HT1080 (cell line): ENCODE measurements around the gene NDUFA1. TPM values are rescaled to one million over a fixed set of nuclear protein-coding genes. Genes with fewer than 3 reads are reported as not detected.
"Not testable (repeated sequence)": the region's sequence is repeated elsewhere in the genome, so short reads cannot be mapped to it uniquely, and the experiment has no call there.

ENCODE experiments used
- DNase-seq: peaks from one replicate; pipeline ENCODE4 v3.0.0-alpha.2; 2015; ENCODE audit warnings: low read depth
- polyA plus RNA-seq, 2 experiments: library from polyadenylated mRNA; depleted of rRNA; stranded (reverse); fragments of >200 nt; gene quantifications; 2 replicates each; pipeline ENCODE4 v1.2.3, GENCODE V29; 2015
- total RNA-seq: library from RNA; depleted of rRNA; stranded (reverse); fragments of >200 nt; shearing (Covaris generic); gene quantifications from 2 replicates; pipeline ENCODE4 v1.2.3, GENCODE V29; 2014; rRNA removed

Gene NDUFA1
- total RNA-seq: 45.8 and 102 TPM in 2 replicates
- 86.4 and 93.8 TPM in 2 replicates for polyA plus RNA-seq (2015; cell fraction: cytosol; rRNA removed)
- 27.4 and 29.7 TPM in 2 replicates for polyA plus RNA-seq (2015; cell fraction: nucleus; rRNA removed)

GRCh38 chrX:119871599-119872395 is at the start of gene NDUFA1, which contains the start of gene RNF113A:
Gene NDUFA1 (plus strand): TSS chrX:119871832. CDS start chrX:119871912, 80 bp downstream.
Gene RNF113A (minus strand): TSS chrX:119871733. CDS start chrX:119871613, 120 bp downstream.
- peak; percentile 86 for DNase-seq

- DNase-seq: not testable (repeated sequence)
These were observed 47.4 kb upstream of the NDUFA1 start for GRCh38 chrX:119824221-119824620.

GRCh38 chrX:119826399-119826959 is 45.2 kb upstream of the NDUFA1 start:
- peak; percentile 48 for DNase-seq

GRCh38 chrX:119828446-119828845 is 43.2 kb upstream of the NDUFA1 start:
- no peak for DNase-seq

- no peak for DNase-seq
These were observed 37.7 kb upstream of the NDUFA1 start for GRCh38 chrX:119833905-119834304.

- peak; percentile 97 for DNase-seq
These were observed 19.0 kb upstream of the NDUFA1 start, which contains the start of gene UPF3B for GRCh38 chrX:119852382-119853353. Gene UPF3B (minus strand): TSS chrX:119852963. CDS start chrX:119852928, 35 bp downstream.

- no peak for DNase-seq
These were observed 18.2 kb upstream of the NDUFA1 start for GRCh38 chrX:119853444-119853843.

GRCh38 chrX:119870626-119871131 is 953 bp upstream of the NDUFA1 start:
- DNase-seq: peak; percentile 3

GRCh38 chrX:119871245-119871598 is 410 bp upstream of the NDUFA1 start:
- DNase-seq: no peak

GRCh38 chrX:119878740-119879139 is 7.1 kb downstream of the NDUFA1 start:
- DNase-seq: no peak

GRCh38 chrX:119880076-119880475 is 8.4 kb downstream of the NDUFA1 start:
- DNase-seq: no peak

- DNase-seq: peak; percentile 57
These were observed 9.2 kb downstream of the NDUFA1 start for GRCh38 chrX:119880552-119881437.

- DNase-seq: peak; percentile 63
These were observed 14.2 kb downstream of the NDUFA1 start for GRCh38 chrX:119885554-119886428.

GRCh38 chrX:119887721-119888425 is 16.2 kb downstream of the NDUFA1 start:
- peak; percentile 8 for DNase-seq

GRCh38 chrX:119890626-119891025 is 19.0 kb downstream of the NDUFA1 start:
- not testable (repeated sequence) for DNase-seq

GRCh38 chrX:119891961-119892692 is 20.5 kb downstream of the NDUFA1 start:
- peak; percentile 20 for DNase-seq

GRCh38 chrX:119895843-119896326 is 24.3 kb downstream of the NDUFA1 start, which contains the start of gene AKAP14:
Gene AKAP14 (plus strand): TSS chrX:119895893. CDS start chrX:119903224, 7,331 bp downstream.
- no peak for DNase-seq
